PC-9 (cell line): ENCODE data around the gene ARIH1.

Source experiments
- EZH2 ChIP-seq: fragments of 200-600 bp; sonication (generic); IDR thresholded peaks from 2 replicates; pipeline ENCODE4 v1.8.0; 2017; ENCODE audit warnings: antibody characterized with exemption, low read depth
- TF ChIP-seq, protein P1 (sequence below): fragments of 200-600 bp; sonication (generic); conservative IDR thresholded peaks from 2 replicates; pipeline ENCODE4 v1.6.1; 2017; ENCODE audit warnings: mixed run types, antibody characterized with exemption, mild to moderate bottlenecking, moderate library complexity

DNA sequence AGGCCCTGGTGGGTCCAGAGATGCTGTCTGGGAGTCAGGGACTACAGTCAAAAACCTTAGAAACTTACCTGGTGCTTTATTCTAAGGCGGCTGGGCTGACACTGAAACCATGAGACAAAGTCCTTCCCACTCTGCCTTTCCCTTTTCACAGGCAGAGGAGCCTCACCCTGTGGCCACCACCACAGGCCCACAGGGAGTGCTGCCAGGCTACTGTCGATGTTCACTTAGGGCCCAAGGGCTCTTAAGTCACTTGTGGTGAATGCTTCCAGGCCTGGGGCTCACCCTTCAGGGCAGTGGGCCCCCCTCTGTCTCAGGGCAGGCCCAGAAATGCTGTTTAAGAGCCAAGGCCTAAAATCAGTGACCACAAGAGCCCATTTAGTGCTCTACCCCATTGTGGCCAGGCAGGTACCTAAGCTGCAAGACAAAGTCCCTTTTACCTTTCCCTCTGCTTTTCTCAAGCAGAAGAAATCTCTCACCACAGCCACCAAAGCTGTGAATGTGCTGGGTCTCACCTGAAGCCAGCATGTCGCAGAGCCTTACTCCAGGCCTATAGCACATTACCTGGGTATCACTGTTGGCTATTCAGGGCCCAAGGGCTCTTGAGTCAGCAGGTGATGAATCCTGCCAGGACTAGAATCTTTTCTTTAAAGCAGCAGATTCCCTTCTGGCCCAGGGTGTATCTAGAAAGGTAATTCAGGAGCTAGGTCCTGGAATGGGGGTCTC lies 140.8 kb downstream of the ARIH1 start:
- TF ChIP-seq, protein P1, sequence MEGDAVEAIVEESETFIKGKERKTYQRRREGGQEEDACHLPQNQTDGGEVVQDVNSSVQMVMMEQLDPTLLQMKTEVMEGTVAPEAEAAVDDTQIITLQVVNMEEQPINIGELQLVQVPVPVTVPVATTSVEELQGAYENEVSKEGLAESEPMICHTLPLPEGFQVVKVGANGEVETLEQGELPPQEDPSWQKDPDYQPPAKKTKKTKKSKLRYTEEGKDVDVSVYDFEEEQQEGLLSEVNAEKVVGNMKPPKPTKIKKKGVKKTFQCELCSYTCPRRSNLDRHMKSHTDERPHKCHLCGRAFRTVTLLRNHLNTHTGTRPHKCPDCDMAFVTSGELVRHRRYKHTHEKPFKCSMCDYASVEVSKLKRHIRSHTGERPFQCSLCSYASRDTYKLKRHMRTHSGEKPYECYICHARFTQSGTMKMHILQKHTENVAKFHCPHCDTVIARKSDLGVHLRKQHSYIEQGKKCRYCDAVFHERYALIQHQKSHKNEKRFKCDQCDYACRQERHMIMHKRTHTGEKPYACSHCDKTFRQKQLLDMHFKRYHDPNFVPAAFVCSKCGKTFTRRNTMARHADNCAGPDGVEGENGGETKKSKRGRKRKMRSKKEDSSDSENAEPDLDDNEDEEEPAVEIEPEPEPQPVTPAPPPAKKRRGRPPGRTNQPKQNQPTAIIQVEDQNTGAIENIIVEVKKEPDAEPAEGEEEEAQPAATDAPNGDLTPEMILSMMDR, result no peak
- TF ChIP-seq EZH2, result no peak
